Measurements from ENCODE around the gene PTPRK.

Gene PTPRK

GRCh38 chr6:128516514-128516898 lies 3.9 kb downstream of the PTPRK start:
- no peaks in the 10 kb centered on the region for H3K27me3 ChIP-seq (ENCODE audit: insufficient read depth, low read length)
- no peak overlapping the region for H2AFZ ChIP-seq (ENCODE audit: low read length, unreplicated experiment)
- H3K36me3 ChIP-seq (ENCODE audit: insufficient read depth, low read length): no peaks in the 10 kb centered on the region
- peaks cover 50% of the 10 kb centered on the region for H3K4me1 ChIP-seq (ENCODE audit: control insufficient read depth, insufficient read depth, low read length, unreplicated experiment)
- H3K4me3 ChIP-seq (ENCODE audit: low read depth, low read length): peak overlapping the region; percentile 39; the same call in 1 of the 2 replicates
- H3K27ac ChIP-seq (ENCODE audit: low read depth, low read length): peak overlapping the region; percentile 14; the same call in 1 of the 2 replicates
- H3K79me2 ChIP-seq (ENCODE audit: control insufficient read depth, insufficient read depth, low read length, unreplicated experiment): peaks cover 68% of the 10 kb centered on the region

- peak overlapping the region; percentile 17; the same call in 1 of the 2 replicates for H3K27ac ChIP-seq (ENCODE audit: low read depth, low read length)
- no peak overlapping the region for H2AFZ ChIP-seq (ENCODE audit: low read length, unreplicated experiment)
- H3K79me2 ChIP-seq (ENCODE audit: control insufficient read depth, insufficient read depth, low read length, unreplicated experiment): peaks cover 75% of the 10 kb centered on the region
- H3K4me1 ChIP-seq (ENCODE audit: control insufficient read depth, insufficient read depth, low read length, unreplicated experiment): peaks cover 54% of the 10 kb centered on the region
- peak overlapping the region; percentile 39; the same call in 1 of the 2 replicates for H3K4me3 ChIP-seq (ENCODE audit: low read depth, low read length)
- H3K27me3 ChIP-seq (ENCODE audit: insufficient read depth, low read length): no peaks in the 10 kb centered on the region
- no peaks in the 10 kb centered on the region for H3K36me3 ChIP-seq (ENCODE audit: insufficient read depth, low read length)
Observed at GRCh38 chr6:128515550-128516513, 4.6 kb downstream of the PTPRK start.

- peaks cover 68% of the 10 kb centered on the region for H3K4me1 ChIP-seq (ENCODE audit: control insufficient read depth, insufficient read depth, low read length, unreplicated experiment)
- no peak overlapping the region for H3K27ac ChIP-seq (ENCODE audit: low read depth, low read length)
- H3K27me3 ChIP-seq (ENCODE audit: insufficient read depth, low read length): no peaks in the 10 kb centered on the region
- H3K4me3 ChIP-seq (ENCODE audit: low read depth, low read length): no peak overlapping the region
- H3K36me3 ChIP-seq (ENCODE audit: insufficient read depth, low read length): no peaks in the 10 kb centered on the region
- H3K79me2 ChIP-seq (ENCODE audit: control insufficient read depth, insufficient read depth, low read length, unreplicated experiment): peaks cover 67% of the 10 kb centered on the region
- no peak overlapping the region for H2AFZ ChIP-seq (ENCODE audit: low read length, unreplicated experiment)
Observed at GRCh38 chr6:128513878-128514277, 6.5 kb downstream of the PTPRK start.

GRCh38 chr6:128512296-128512695 lies 8.1 kb downstream of the PTPRK start:
- Histone ChIP-seq H3K36me3 (ENCODE audit: insufficient read depth, low read length) (no peaks in the 10 kb centered on the region), H2AFZ (ENCODE audit: low read length, unreplicated experiment) (no peak overlapping the region), H3K79me2 (ENCODE audit: control insufficient read depth, insufficient read depth, low read length, unreplicated experiment) (peaks cover 55% of the 10 kb centered on the region), H3K27ac (ENCODE audit: low read depth, low read length) (no peak overlapping the region), H3K4me1 (ENCODE audit: control insufficient read depth, insufficient read depth, low read length, unreplicated experiment) (peaks cover 72% of the 10 kb centered on the region), H3K4me3 (ENCODE audit: low read depth, low read length) (no peak overlapping the region), H3K27me3 (ENCODE audit: insufficient read depth, low read length) (no peaks in the 10 kb centered on the region)

GRCh38 chr6:128511506-128511905 lies 8.9 kb downstream of the PTPRK start:
- Histone ChIP-seq H3K4me3 (ENCODE audit: low read depth, low read length) (peak overlapping the region; percentile 38; the same call in 1 of the 2 replicates), H3K27me3 (ENCODE audit: insufficient read depth, low read length) (no peaks in the 10 kb centered on the region), H2AFZ (ENCODE audit: low read length, unreplicated experiment) (peak overlapping the region; percentile 8), H3K36me3 (ENCODE audit: insufficient read depth, low read length) (no peaks in the 10 kb centered on the region), H3K4me1 (ENCODE audit: control insufficient read depth, insufficient read depth, low read length, unreplicated experiment) (peaks cover 72% of the 10 kb centered on the region), H3K79me2 (ENCODE audit: control insufficient read depth, insufficient read depth, low read length, unreplicated experiment) (peaks cover 51% of the 10 kb centered on the region), H3K27ac (ENCODE audit: low read depth, low read length) (peak overlapping the region; percentile 35)

GRCh38 chr6:128509709-128510108 lies 10.7 kb downstream of the PTPRK start:
- H2AFZ ChIP-seq (ENCODE audit: low read length, unreplicated experiment): no peak overlapping the region
- peak overlapping the region; percentile 85 for H3K27ac ChIP-seq (ENCODE audit: low read depth, low read length)
- no peaks in the 10 kb centered on the region for H3K36me3 ChIP-seq (ENCODE audit: insufficient read depth, low read length)
- peaks cover 59% of the 10 kb centered on the region for H3K4me1 ChIP-seq (ENCODE audit: control insufficient read depth, insufficient read depth, low read length, unreplicated experiment)
- H3K4me3 ChIP-seq (ENCODE audit: low read depth, low read length): no peak overlapping the region
- H3K27me3 ChIP-seq (ENCODE audit: insufficient read depth, low read length): no peaks in the 10 kb centered on the region
- peaks cover 44% of the 10 kb centered on the region for H3K79me2 ChIP-seq (ENCODE audit: control insufficient read depth, insufficient read depth, low read length, unreplicated experiment)

GRCh38 chr6:128508588-128509296 lies 11.7 kb downstream of the PTPRK start:
- H3K36me3 ChIP-seq (ENCODE audit: insufficient read depth, low read length): no peaks in the 10 kb centered on the region
- H3K4me1 ChIP-seq (ENCODE audit: control insufficient read depth, insufficient read depth, low read length, unreplicated experiment): peaks cover 66% of the 10 kb centered on the region
- H3K4me3 ChIP-seq (ENCODE audit: low read depth, low read length): peak overlapping the region; percentile 6; the same call in 1 of the 2 replicates
- H3K79me2 ChIP-seq (ENCODE audit: control insufficient read depth, insufficient read depth, low read length, unreplicated experiment): peaks cover 45% of the 10 kb centered on the region
- no peaks in the 10 kb centered on the region for H3K27me3 ChIP-seq (ENCODE audit: insufficient read depth, low read length)
- H3K27ac ChIP-seq (ENCODE audit: low read depth, low read length): peak overlapping the region; percentile 85
- H2AFZ ChIP-seq (ENCODE audit: low read length, unreplicated experiment): no peak overlapping the region

- peaks cover 64% of the 10 kb centered on the region for H3K4me1 ChIP-seq (ENCODE audit: control insufficient read depth, insufficient read depth, low read length, unreplicated experiment)
- H3K27me3 ChIP-seq (ENCODE audit: insufficient read depth, low read length): no peaks in the 10 kb centered on the region
- peak overlapping the region; percentile 16 for H2AFZ ChIP-seq (ENCODE audit: low read length, unreplicated experiment)
- peak overlapping the region; percentile 85 for H3K27ac ChIP-seq (ENCODE audit: low read depth, low read length)
- H3K79me2 ChIP-seq (ENCODE audit: control insufficient read depth, insufficient read depth, low read length, unreplicated experiment): peaks cover 47% of the 10 kb centered on the region
- H3K36me3 ChIP-seq (ENCODE audit: insufficient read depth, low read length): no peaks in the 10 kb centered on the region
- peak overlapping the region; percentile 63 for H3K4me3 ChIP-seq (ENCODE audit: low read depth, low read length)
Observed at GRCh38 chr6:128507337-128508310, 12.8 kb downstream of the PTPRK start.

- Histone ChIP-seq H3K27ac (ENCODE audit: low read depth, low read length) (no peak overlapping the region), H2AFZ (ENCODE audit: low read length, unreplicated experiment) (no peak overlapping the region), H3K79me2 (ENCODE audit: control insufficient read depth, insufficient read depth, low read length, unreplicated experiment) (peaks cover 43% of the 10 kb centered on the region), H3K27me3 (ENCODE audit: insufficient read depth, low read length) (no peaks in the 10 kb centered on the region), H3K36me3 (ENCODE audit: insufficient read depth, low read length) (no peaks in the 10 kb centered on the region), H3K4me3 (ENCODE audit: low read depth, low read length) (no peak overlapping the region), H3K4me1 (ENCODE audit: control insufficient read depth, insufficient read depth, low read length, unreplicated experiment) (peaks cover 47% of the 10 kb centered on the region)
Observed at GRCh38 chr6:128505603-128506002, 14.8 kb downstream of the PTPRK start.
